ENCODE results near the gene PLN.

DNA sequence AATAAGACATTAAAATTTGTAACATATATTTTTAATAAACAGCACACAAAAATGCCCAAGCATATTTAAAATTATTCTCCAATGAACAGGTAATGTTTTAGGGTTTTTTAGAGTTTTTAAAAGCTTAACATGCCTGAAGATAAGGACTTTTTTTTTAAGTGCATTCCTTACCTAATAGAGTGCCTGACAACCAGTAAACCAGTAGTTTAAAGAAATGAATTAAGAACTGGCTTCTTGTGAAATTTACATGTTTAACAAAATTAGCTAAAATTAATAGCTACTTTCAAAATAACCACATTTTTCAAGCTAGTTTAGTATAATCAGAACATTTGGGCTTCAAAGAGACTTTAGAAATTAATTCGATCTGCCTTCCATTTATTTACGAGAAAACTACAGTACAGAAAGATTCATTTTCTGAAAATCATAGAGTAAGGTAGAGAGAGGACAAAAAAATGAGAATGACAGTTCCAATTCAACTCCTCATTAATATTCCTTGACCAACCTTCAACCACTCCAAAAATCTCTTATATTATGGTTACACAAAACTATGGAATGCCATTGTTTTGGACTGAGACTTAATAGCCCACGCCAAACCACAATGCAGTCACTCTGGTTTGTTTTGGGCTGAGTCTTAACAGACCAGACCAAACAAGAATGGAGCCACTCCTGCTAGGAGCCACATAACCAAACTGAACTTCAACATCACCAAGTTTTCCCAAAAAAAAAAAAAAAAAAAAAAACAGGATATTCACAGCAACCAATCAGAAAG lies 5.7 kb upstream of the PLN start:
- TF ChIP-seq, protein P1, sequence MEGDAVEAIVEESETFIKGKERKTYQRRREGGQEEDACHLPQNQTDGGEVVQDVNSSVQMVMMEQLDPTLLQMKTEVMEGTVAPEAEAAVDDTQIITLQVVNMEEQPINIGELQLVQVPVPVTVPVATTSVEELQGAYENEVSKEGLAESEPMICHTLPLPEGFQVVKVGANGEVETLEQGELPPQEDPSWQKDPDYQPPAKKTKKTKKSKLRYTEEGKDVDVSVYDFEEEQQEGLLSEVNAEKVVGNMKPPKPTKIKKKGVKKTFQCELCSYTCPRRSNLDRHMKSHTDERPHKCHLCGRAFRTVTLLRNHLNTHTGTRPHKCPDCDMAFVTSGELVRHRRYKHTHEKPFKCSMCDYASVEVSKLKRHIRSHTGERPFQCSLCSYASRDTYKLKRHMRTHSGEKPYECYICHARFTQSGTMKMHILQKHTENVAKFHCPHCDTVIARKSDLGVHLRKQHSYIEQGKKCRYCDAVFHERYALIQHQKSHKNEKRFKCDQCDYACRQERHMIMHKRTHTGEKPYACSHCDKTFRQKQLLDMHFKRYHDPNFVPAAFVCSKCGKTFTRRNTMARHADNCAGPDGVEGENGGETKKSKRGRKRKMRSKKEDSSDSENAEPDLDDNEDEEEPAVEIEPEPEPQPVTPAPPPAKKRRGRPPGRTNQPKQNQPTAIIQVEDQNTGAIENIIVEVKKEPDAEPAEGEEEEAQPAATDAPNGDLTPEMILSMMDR (IDR thresholded peaks at IDR 0.05; ENCODE audit: insufficient read depth, low read length), result no peak
- TF ChIP-seq GABPA (IDR thresholded peaks at IDR 0.05; ENCODE audit: low read depth) (no peak), POLR2AphosphoS5 (IDR thresholded peaks at IDR 0.05; ENCODE audit: low read depth) (no peak)
